H1 (cell line): ENCODE results near the gene GPSM1. TPM values are rescaled to one million over a fixed set of nuclear protein-coding genes. Genes with fewer than 3 reads are reported as not detected.

Experiments
- ATF3 ChIP-seq: IDR thresholded peaks from 2 replicates; pipeline ENCODE4 v1.6.1; 2011; ENCODE audit warnings: low read depth, mild to moderate bottlenecking, low read length; ENCODE audit not compliant: insufficient read depth
- CHD7 ChIP-seq: fragments of 300-600 bp; sonication (generic); IDR thresholded peaks from 2 replicates; pipeline ENCODE4 v1.7.1; 2012; ENCODE audit warnings: low read length, moderate library complexity, mild to moderate bottlenecking, inconsistent platforms; ENCODE audit not compliant: insufficient replicate concordance
- SIX5 ChIP-seq: IDR thresholded peaks from 2 replicates; pipeline ENCODE4 v1.6.1; 2011; ENCODE audit warnings: mild to moderate bottlenecking, low read depth, low read length
- polyA plus RNA-seq, 7 experiments: library from polyadenylated mRNA; depleted of rRNA in 3 of 7; stranded (reverse) in 5 of 7; unstranded in 2 of 7; fragments of >200 nt in 5 of 7; fragments of 200-250 nt in 2 of 7; gene quantifications; 1 replicate in 5 of 7; 2 replicates in 1 of 7; 4 replicates in 1 of 7; pipeline versions ENCODE4 v1.2.1 to v1.2.3, GENCODE V29; 2011 to 2013; ENCODE audit warnings: missing spikeins in 2 of 7, mixed read lengths in 2 of 7
- total RNA-seq: library from RNA; stranded (reverse); fragmentation: NEBNext Ultra II Directional; extraction: Animal tissue kit (Norgen Biotek cat#: 25700); gene quantifications from 2 replicates; pipeline ENCODE4 v1.2.1, GENCODE V29; 2021

The GPSM1 gene
- total and polyA plus RNA-seq, 2 of the 8 experiments (the other 6 are each of a cell fraction or from before 2014, with no cell fraction given): 12.8 to 18.0 TPM

GRCh38 chr9:136325358-136325757 lies 2.0 kb upstream of the GPSM1 start (continued):
- TF ChIP-seq ATF3 (no peak), CHD7 (no peak), SIX5 (no peak)
